HepG2 (cell line): ENCODE results near the gene TMEM174. TPM values are rescaled to one million over a fixed set of nuclear protein-coding genes. Genes with fewer than 3 reads are reported as not detected.

Experiments used
- ATAC-seq: fragments of 200-7000 bp; cut with Tn5 transposase; 3 replicates; pipeline ENCODE4 v1.9.1; 2020; ENCODE audit warnings: mild to moderate bottlenecking, moderate library complexity
- BruUV-seq: library from RNA; stranded (reverse); fragments of 400-500 nt; replicated peaks from 2 replicates; lab custom pipeline; 2021; lab: Mats Ljungman, UMichigan
- CTCF ChIA-PET: fragments of 300-600 bp; formaldehyde crosslinking; extraction: SDS; loops from one replicate; lab custom pipeline; 2021; ENCODE audit warnings: low total read pairs, inconsistent platforms, low intra/inter-chr PET ratio; lab: Yijun Ruan, JAX
- POLR2A ChIA-PET: fragments of 350-600 bp; sonication (Branson Sonifier 250); formaldehyde crosslinking; loops from one replicate; lab custom pipeline; 2020; ENCODE audit warnings: antibody characterized with exemption, inconsistent platforms; lab: Yijun Ruan, JAX
- DNase-seq: peaks from one replicate; pipeline ENCODE4 v3.0.0-alpha.2; 2015; ENCODE audit warnings: low spot score
- FAIRE-seq: peaks from 3 replicates; lab custom pipeline; 2011; peaks lifted over from hg19 to GRCh38; lab: Jason Lieb, UNC
- H2AFZ ChIP-seq: one replicate; pipeline ENCODE4 v1.6.1; 2011; ENCODE audit warnings: low read length, inconsistent platforms
- H3K27ac ChIP-seq: fragments of 300-600 bp; 3 replicates; pipeline ENCODE4 v1.8.0; 2011; ENCODE audit warnings: mixed run types, mild to moderate bottlenecking, mixed read lengths, low read length, inconsistent platforms; ENCODE audit not compliant: insufficient read depth; ENCODE audit errors: extremely low read length
- H3K27me3 ChIP-seq, 2 experiments: fragments of 200-600 bp in 1 of 2; 2 replicates in 1 of 2; 3 replicates in 1 of 2; pipeline versions ENCODE4 v1.6.0 to v1.8.0; 2011; ENCODE audit warnings: low read length in 2 of 2, mild to moderate bottlenecking in 2 of 2, moderate library complexity in 2 of 2, inconsistent platforms in 1 of 2; ENCODE audit not compliant: insufficient read depth in 2 of 2, control insufficient read depth in 1 of 2
- H3K36me3 ChIP-seq, 2 experiments: fragments of 200-600 bp in 1 of 2; replicated peaks in 1 of 2; 2 replicates in 1 of 2; 3 replicates in 1 of 2; pipeline versions ENCODE4 v1.5.1 to v1.8.0; 2011; ENCODE audit warnings: low read length in 2 of 2, inconsistent platforms in 1 of 2; ENCODE audit not compliant: insufficient read depth in 2 of 2, control insufficient read depth in 1 of 2
- H3K4me1 ChIP-seq: 2 replicates; pipeline ENCODE4 v1.5.1; 2012; ENCODE audit warnings: low read length, inconsistent platforms; ENCODE audit not compliant: insufficient read depth
- H3K4me2 ChIP-seq: 2 replicates; pipeline ENCODE4 v1.6.0; 2011; ENCODE audit warnings: low read depth, low read length, inconsistent platforms
- H3K4me3 ChIP-seq, 3 experiments: fragments of 200-600 bp in 1 of 3; sonication (generic), shearing (Covaris generic) in 1 of 3; replicated peaks in 1 of 3; 2 replicates each; pipeline ENCODE4 v1.5.1; 2011 to 2016; ENCODE audit warnings: low read length in 3 of 3, inconsistent platforms in 2 of 3, low read depth in 2 of 3, mild to moderate bottlenecking in 2 of 3, control low read depth in 1 of 3, mixed read lengths in 1 of 3; ENCODE audit not compliant: insufficient read depth in 1 of 3
- H3K79me2 ChIP-seq: one replicate; pipeline ENCODE4 v1.6.1; 2011; ENCODE audit warnings: low read length, inconsistent platforms; ENCODE audit not compliant: insufficient read depth
- H3K9ac ChIP-seq: 2 replicates; pipeline ENCODE4 v1.6.0; 2011; ENCODE audit warnings: mild to moderate bottlenecking, low read depth, low read length, inconsistent platforms; ENCODE audit not compliant: insufficient read depth
- H3K9me3 ChIP-seq: 2 replicates; pipeline ENCODE4 v1.5.1; 2012; ENCODE audit warnings: mild to moderate bottlenecking, low read length
- H4K20me1 ChIP-seq: 2 replicates; pipeline ENCODE4 v1.6.0; 2011; ENCODE audit warnings: inconsistent platforms, mild to moderate bottlenecking, low read length, moderate library complexity; ENCODE audit not compliant: insufficient read depth
- ARNTL ChIP-seq: sonication (generic); formaldehyde crosslinking; IDR thresholded peaks from 2 replicates; pipeline ENCODE4 v1.4.0; 2020; ENCODE audit warnings: mild to moderate bottlenecking, missing genetic modification reagents
- HOMEZ ChIP-seq: IDR thresholded peaks from 2 replicates; pipeline ENCODE4 v1.6.1; 2016; ENCODE audit warnings: low read depth
- KDM4B ChIP-seq: sonication (generic); formaldehyde crosslinking; IDR thresholded peaks from 2 replicates; pipeline ENCODE4 v1.4.0; 2020; ENCODE audit warnings: missing genetic modification reagents
- MTA1 ChIP-seq: sonication (generic); formaldehyde crosslinking; IDR thresholded peaks from 2 replicates; pipeline ENCODE4 v1.4.0; 2020; ENCODE audit warnings: missing genetic modification reagents, mild to moderate bottlenecking, borderline replicate concordance
- NR2F2 ChIP-seq: IDR thresholded peaks from 2 replicates; pipeline ENCODE4 v1.6.1; 2012; ENCODE audit warnings: low read depth, inconsistent platforms, borderline replicate concordance
- PHF8 ChIP-seq: sonication (generic); formaldehyde crosslinking; IDR thresholded peaks from 2 replicates; pipeline ENCODE4 v1.5.0; 2020; ENCODE audit warnings: missing genetic modification reagents
- RFX3 ChIP-seq: IDR thresholded peaks from 2 replicates; pipeline ENCODE4 v1.6.1; 2016; ENCODE audit warnings: missing biosample characterization, missing genetic modification reagents
- RFXAP ChIP-seq: sonication (generic); formaldehyde crosslinking; IDR thresholded peaks from 2 replicates; pipeline ENCODE4 v1.4.0; 2020; ENCODE audit warnings: missing genetic modification reagents, borderline replicate concordance
- TAF15 ChIP-seq: fragments of 200-400 bp; formaldehyde crosslinking; IDR thresholded peaks from one replicate; pipeline ENCODE4 v1.6.1; 2018; ENCODE audit warnings: mild to moderate bottlenecking, low read depth, low read length; ENCODE audit not compliant: poor library complexity, severe bottlenecking
- THAP8 ChIP-seq: sonication (generic); formaldehyde crosslinking; IDR thresholded peaks from 2 replicates; pipeline ENCODE4 v1.5.1; 2020; ENCODE audit warnings: missing genetic modification reagents, mild to moderate bottlenecking, borderline replicate concordance
- ZBTB34 ChIP-seq: sonication (generic); formaldehyde crosslinking; IDR thresholded peaks from 2 replicates; pipeline ENCODE4 v1.8.0; 2022; ENCODE audit warnings: mild to moderate bottlenecking, missing genetic modification reagents
- ZBTB8A ChIP-seq: sonication (generic); formaldehyde crosslinking; IDR thresholded peaks from 2 replicates; pipeline ENCODE4 v1.4.0; 2020; ENCODE audit warnings: mild to moderate bottlenecking, low read depth, missing genetic modification reagents, borderline replicate concordance
- ZNF205 ChIP-seq: IDR thresholded peaks from 2 replicates; pipeline ENCODE4 v1.6.1; 2018; ENCODE audit warnings: missing biosample characterization, missing genetic modification reagents
- ZNF317 ChIP-seq: sonication (generic); formaldehyde crosslinking; IDR thresholded peaks from 2 replicates; pipeline ENCODE4 v1.5.0; 2020; ENCODE audit warnings: mild to moderate bottlenecking, missing genetic modification reagents
- ZNF563 ChIP-seq: sonication (generic); formaldehyde crosslinking; IDR thresholded peaks from 2 replicates; pipeline ENCODE4 v1.8.0; 2022; ENCODE audit warnings: mild to moderate bottlenecking, moderate library complexity, missing genetic modification reagents
- ZNF720 ChIP-seq: sonication (generic); formaldehyde crosslinking; IDR thresholded peaks from 2 replicates; pipeline ENCODE4 v1.4.0; 2020; ENCODE audit warnings: missing genetic modification reagents
- ZUFSP ChIP-seq: sonication (generic); formaldehyde crosslinking; IDR thresholded peaks from 2 replicates; pipeline ENCODE4 v1.9.0; 2021; ENCODE audit warnings: missing genetic modification reagents, mild to moderate bottlenecking, borderline replicate concordance
- WGBS: methylation state at CpG from one replicate; pipeline ENCODE4 v1.1.6; 2017; ENCODE audit warnings: low lambda C conversion rate; 5-methylcytosine and 5-hydroxymethylcytosine counted together
- in situ Hi-C: cut with HindIII; loops from 2 replicates; pipeline ENCODE4 v1.10.0; 2017; ENCODE audit warnings: low pct_unique_long_range_greater_than_20kb; ENCODE audit not compliant: extremely low pct_ligation_motif_present
- intact Hi-C: fragments of 100-400 bp; cut with micrococcal nuclease; formaldehyde crosslinking; loops from one replicate; pipeline ENCODE4 v1.10.0; 2022; ENCODE audit not compliant: unreplicated experiment
- polyA plus RNA-seq, 8 experiments: library from polyadenylated mRNA; depleted of rRNA in 3 of 8; stranded (reverse) in 7 of 8; unstranded in 1 of 8; fragments of >200 nt; fragmentation: Illumina TruSeq in 4 of 8; extraction: Trizol in 4 of 8; gene quantifications; 2 replicates each; pipeline versions ENCODE4 v1.2.1 to v1.2.3, GENCODE V29; 2011 to 2016; ENCODE audit warnings: low read depth in 4 of 8, missing spikeins in 1 of 8, mixed read lengths in 1 of 8; ENCODE audit not compliant: insufficient read depth in 1 of 8
- total RNA-seq, 5 experiments: library from RNA; depleted of rRNA; stranded (reverse); fragments of >200 nt; fragmentation: Illumina TruSeq; extraction: Trizol; gene quantifications; 2 replicates each; pipeline ENCODE4 v1.2.3, GENCODE V29; 2016; ENCODE audit warnings: low read depth in 1 of 5

The TMEM174 gene
- total and polyA plus RNA-seq, 2 of the 13 experiments (the other 11 are each of a cell fraction or from before 2014, with no cell fraction given) = not detected

GRCh38 chr5:73213566-73213998 is 40.6 kb downstream of the TMEM174 start (continued):
- TF ChIP-seq ZUFSP (CRISPR knock-in tag) = no peak
- no peak for TF ChIP-seq ZNF205
- TF ChIP-seq NR2F2 = no peak
- TF ChIP-seq ZNF563 = no peak
- TF ChIP-seq TAF15 = no peak

- Histone ChIP-seq H3K79me2 (no peaks in the 10 kb centered on the region), H2AFZ (no peak overlapping the region), H3K4me1 (0 out of 2 replicates have a peak, but pooled peaks cover 6% of the 10 kb centered on the region), H3K9ac (no peak overlapping the region), H3K27me3 (peaks cover 4 to 33% of the 10 kb centered on the region in 2 experiments), H3K27ac (no peak overlapping the region), H4K20me1 (no peaks in the 10 kb centered on the region), H3K36me3 (no peaks in the 10 kb centered on the region), H3K4me2 (no peak overlapping the region), H3K9me3 (no peaks in the 10 kb centered on the region), H3K4me3 (no peak overlapping the region)
- ChIA-PET POLR2A (no interaction called here), CTCF (no interaction called here)
- BruUV-seq = no TSS peak
- 14% methylated on average over 4 of the region's 4 CpGs for WGBS
- TF ChIP-seq ZNF720 (CRISPR knock-in tag) = no peak
- no peak for TF ChIP-seq KDM4B
- no peak for TF ChIP-seq PHF8
- no peak for TF ChIP-seq ZUFSP (CRISPR knock-in tag)
- TF ChIP-seq ZBTB8A = no peak
- no peak for TF ChIP-seq ZNF317
- no peak for TF ChIP-seq HOMEZ
- TF ChIP-seq MTA1 (CRISPR knock-in tag) = no peak
- TF ChIP-seq THAP8 = no peak
- no peak for TF ChIP-seq RFX3 (CRISPR knock-in tag)
- no peak for TF ChIP-seq ZBTB34 (CRISPR knock-in tag)
- no peak for TF ChIP-seq RFXAP (CRISPR knock-in tag)
- TF ChIP-seq ARNTL (CRISPR knock-in tag) = no peak
- DNase-seq = no peak
- intact Hi-C loops (no loop called here), in situ Hi-C loops (loop anchor here (10.0 kb wide), 1 partner anchor 230 kb away; the partner anchor contains the start of gene FOXD1)
- FAIRE-seq = no peak
- ATAC-seq = no peak
These were observed 41.3 kb downstream of the TMEM174 start for GRCh38 chr5:73214306-73214705.
